NCI-H345 treated with DMSO at 0.1 percent for 48 hours (cell line): ENCODE measurements around the gene NODAL.
A peak's percentile ranks its signal among the peaks of the same experiment; 100 is the strongest.

Source experiments
- DNase-seq: peaks from one replicate; lab custom pipeline; 2025; ENCODE audit not compliant: unreplicated experiment; lab: John Stamatoyannopoulos, UW

The NODAL gene

DNA sequence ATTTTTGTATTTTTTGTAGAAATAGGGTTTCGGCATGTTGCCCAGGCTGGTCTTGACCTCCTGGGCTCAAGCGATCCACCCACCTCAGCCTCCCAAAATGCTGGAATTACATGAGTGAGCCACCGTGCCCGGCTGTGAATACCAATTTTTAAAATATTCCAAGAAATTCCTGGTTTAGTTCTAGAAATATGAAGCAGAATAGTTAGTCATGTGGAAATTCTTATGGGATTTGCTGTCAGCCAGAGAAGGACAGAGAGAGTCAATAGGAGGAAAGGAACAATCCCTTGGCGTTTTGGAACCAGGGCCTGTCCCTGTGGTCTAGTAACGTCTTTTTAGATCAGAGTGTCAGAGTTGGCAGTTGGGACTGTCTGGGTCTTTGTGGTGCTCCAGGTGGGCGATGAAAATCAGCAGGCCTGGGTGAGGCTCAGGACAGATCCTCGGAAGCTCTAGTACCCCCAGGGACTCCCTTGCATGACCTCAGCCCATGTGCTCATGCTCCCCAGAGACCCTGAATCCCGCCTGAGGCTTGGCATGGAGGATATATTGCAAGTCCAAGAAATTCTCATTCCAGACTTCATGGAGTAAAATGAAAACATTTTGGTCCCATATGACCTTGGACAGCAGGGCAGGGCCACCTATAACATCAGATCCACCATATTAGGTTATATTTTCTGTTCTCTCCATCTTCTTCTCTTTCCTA is 7.8 kb downstream of the NODAL start:
- no peak for DNase-seq

DNA sequence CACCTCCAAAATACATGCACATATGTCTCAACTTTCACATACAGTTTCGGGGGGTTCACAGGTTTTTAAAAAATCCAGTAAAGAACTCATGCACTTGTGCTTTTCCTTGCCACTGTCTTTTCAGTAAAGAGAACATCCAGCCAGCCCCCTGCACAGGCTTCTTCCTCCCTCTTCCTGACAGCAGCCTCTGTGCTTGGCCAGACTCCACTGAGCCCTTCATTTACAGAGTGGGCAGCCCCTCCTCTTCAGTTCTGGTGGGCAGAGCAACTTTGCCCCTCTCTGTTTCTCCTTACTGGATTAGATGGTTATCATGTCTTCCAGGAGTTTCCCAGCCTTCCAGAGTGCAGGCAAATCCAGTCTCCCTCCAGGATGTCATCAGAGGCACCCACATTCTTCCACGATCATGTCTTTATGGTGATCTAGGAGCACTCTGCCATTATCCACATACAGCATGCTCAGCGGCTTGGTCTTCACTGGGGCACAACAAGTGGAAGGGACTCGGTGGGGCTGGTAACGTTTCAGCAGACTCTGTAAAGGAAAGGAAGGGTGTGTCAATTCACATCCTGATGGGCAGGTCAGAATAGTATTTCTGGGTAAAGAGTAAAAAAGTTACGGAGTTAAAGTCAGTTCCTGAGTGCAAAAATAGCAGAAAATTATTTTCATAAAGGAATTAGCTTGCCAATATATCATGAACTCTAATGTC is 8.8 kb downstream of the NODAL start:
- DNase-seq = no peak

DNA sequence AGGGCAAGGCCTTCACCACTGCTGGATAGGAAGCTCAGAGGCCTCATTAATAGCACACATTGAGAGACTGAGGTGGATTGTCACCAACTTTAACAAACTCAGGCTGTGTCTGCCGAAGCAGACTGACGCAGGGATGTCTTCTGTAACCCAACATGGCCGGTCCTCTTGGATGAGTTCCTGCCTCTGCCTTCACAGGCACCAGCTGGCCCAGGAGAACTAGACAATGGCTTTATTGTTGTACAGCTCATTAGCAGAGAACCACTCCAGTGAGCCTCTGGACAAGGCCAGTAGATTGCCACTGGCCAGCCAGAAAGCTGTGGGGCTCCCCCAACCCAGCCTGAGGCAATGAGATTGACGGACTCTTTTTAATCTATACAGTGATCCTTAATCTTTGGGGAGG is 9.4 kb downstream of the NODAL start:
- DNase-seq = no peak

- DNase-seq = no peak
Measured at GRCh38 chr10:70430493-70431445, 10.7 kb downstream of the NODAL start.

GRCh38 chr10:70426823-70427222 is 14.7 kb downstream of the NODAL start:
- DNase-seq = no peak

DNA sequence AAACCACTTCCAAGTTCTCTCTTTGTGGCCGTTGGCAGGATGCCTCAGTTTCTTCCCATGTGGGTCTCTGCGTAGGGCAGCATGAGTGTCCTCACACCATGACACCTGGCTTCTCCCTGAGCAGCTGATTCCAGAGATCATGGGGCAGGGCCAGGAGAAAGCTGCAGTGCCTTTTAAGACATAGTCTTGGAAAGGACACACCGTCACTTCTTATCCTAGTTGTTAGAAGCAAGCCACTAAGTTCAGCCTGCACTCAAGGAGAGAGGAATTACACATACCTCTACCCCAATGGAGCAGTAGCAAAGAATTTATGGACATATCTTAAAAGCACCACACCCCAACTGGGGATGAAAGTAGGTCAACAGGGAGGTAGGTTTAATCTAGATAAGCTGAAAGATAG is 16.4 kb downstream of the NODAL start:
- no peak for DNase-seq

- DNase-seq = no peak
Measured at GRCh38 chr10:70424320-70424719, 17.2 kb downstream of the NODAL start.

DNA sequence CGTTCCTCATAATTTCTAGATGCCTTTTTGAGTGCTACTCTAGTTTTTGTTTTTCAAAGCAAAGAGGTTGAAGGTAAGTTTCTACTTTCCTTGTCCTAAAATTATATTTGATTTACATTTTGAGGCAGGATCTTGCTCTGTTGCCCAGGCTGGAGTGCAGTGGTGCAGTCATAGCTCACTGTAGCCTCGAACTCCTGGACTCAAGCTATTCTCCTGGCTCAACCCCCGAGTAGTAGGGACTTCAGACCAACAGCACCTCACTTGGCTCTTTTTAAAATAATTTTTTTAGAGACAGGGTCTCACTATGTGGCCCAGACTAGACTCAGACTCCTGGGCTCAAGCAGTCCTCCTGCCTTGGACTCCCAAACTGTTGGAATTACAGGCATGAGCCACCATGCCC is 22.8 kb downstream of the NODAL start:
- no peak for DNase-seq

DNA sequence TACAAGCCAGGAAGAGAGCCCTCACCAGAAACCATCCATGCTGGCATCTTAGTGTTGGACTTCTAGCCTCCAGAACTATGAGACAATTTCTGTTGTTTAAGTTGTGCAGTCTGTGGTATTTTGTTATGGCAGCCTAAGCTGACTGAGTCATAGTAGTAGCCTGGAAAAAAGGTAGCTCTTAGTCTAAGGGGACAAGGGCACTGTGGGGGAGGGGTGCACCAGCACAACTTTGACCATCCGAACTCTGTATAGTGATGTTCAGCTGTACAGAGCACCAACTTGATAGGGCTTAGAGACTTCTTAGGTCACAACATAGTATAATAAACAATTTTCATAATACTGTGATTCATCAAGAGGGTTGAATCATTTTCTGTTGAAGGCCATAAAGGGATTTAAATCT is 23.3 kb downstream of the NODAL start:
- DNase-seq = no peak

GRCh38 chr10:70417568-70417967 is 23.9 kb downstream of the NODAL start:
- no peak for DNase-seq

DNA sequence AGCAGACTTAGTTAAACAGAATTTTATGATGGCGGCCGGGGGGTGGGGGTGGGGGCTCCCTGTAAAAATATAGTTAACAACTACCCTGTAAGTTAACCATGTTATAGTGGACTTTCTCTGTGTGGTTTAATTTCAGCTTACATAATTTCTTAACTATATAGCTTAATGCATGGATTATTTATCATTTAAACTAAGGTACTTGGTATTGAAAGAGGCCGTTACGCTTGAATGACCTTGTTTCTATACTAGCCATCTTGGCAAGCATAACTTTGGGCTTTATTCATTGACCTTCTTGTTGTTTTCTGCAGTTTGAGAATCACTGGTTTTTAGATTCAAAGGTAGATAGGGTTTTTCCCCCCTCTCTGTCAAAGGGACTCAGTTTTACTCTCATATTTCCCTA is 29.1 kb downstream of the NODAL start:
- no peak for DNase-seq

- no peak for DNase-seq
Measured at GRCh38 chr10:70410608-70411007, 30.9 kb downstream of the NODAL start.

DNA sequence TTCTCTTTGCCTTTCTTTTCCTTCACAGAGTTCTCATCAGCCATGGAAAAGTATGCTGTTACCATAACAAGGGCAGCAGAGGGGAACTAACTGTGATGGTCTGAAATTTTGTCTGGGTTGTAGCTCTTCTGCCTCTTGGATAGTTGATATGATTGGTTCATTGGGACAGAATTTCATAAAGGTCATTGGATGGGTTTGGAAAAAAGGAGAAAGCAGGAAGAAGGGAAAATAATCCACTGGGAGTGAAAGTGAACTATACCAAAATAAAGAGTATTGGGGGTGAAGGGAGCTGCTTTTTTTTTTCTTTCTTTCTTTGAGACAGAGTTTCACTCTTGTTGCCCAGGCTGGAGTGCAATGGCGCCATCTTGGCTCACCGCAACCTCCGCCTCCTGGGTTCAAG is 31.7 kb downstream of the NODAL start:
- DNase-seq = no peak

- DNase-seq = no peak
Measured at GRCh38 chr10:70405037-70405824, 36.2 kb downstream of the NODAL start.

DNA sequence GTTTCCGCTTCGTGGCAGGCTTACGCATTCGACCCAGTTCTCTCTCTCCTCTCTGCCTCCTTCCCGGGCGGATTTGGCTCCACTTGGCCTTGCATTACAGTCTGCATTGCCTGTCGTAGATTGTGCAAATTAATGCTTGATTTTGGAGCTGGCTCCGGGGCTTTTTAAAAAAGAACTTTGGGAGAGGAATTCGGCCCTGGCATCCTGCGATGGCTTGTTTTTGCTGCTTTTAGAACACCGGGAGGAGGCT is 36.8 kb downstream of the NODAL start:
- DNase-seq = no peak

- DNase-seq = peak; percentile 71
Measured at GRCh38 chr10:70404036-70404786, 37.3 kb downstream of the NODAL start, which contains the start of gene EIF4EBP2. Gene EIF4EBP2, plus strand, starts transcription at chr10:70404145. Its CDS starts 257 bp downstream, at chr10:70404402.

GRCh38 chr10:70403483-70404035 is 37.9 kb downstream of the NODAL start:
- no peak for DNase-seq

DNA sequence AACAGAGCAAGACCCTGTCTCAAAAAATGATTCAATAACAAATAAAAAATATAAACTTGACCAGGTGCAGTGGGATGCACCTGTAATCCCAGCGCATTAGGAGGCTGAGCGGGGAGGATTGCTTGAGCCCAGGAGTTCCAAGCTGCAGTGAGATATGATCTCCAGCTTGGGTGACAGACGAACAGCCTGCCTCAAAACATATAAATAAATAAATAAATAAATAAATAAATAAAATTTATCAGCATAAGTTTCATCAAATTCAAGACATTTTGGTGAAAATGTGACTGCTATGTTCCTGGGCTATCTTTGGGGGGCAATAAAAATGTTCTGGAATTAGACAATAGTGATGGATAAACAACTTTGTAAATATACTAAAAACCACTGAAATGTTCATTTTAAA is 42.3 kb downstream of the NODAL start:
- no peak for DNase-seq

GRCh38 chr10:70396140-70396539 is 45.3 kb downstream of the NODAL start:
- no peak for DNase-seq

DNA sequence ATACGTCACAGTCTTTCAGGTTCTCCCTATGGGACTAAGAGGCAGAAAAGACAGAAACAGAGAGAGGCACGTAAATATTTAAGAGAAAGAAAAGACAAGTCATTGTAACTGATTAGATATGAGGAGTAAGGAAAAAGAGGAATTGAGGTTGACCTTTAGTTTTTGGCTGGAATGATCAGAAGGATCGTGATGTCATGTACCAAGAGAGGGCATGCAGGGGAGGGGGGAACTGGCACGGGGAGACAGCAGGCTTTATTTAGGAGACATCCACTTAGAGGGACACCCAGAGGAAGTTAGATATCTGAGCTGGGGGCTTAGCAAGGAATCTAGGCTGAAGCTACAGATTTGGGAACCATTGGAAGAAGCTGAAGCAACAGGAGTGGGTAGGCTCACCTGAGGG is 49.8 kb downstream of the NODAL start:
- no peak for DNase-seq
